Stimulated activated CD4-positive, alpha-beta T cell treated with anti-CD3 and anti-CD28 coated beads, Interleukin-2, amount 100 ng/mL, for 48 hours (primary cell): ENCODE results near the gene C16orf96.
A peak's percentile ranks its signal among the peaks of the same experiment; 100 is the strongest.

Experiments
- DNase-seq, 2 donors: peaks; one replicate each; pipeline ENCODE4 v3.0.0-alpha.2; 2020

C16orf96 gene

DNA sequence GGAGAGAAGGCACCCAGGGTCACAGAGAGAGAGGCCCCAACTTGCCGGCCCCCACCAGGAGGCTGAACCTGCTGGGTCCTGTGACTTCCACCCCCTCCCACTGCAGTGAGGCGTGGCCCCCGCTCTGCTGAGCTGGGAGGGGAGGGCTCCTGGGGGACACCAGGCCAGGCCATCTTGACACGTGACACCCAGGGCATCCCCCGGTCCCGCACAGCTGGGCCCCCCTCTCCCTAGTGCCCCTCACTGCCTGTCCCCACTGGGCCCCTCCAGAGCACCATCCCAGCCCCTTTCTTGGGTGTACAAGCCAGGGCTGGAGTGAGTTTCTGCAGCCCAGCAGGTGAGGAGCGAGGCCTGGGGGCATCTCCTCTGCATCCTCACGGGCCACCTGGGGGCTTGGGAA is 46.2 kb downstream of the C16orf96 start:
- no peak for DNase-seq

DNA sequence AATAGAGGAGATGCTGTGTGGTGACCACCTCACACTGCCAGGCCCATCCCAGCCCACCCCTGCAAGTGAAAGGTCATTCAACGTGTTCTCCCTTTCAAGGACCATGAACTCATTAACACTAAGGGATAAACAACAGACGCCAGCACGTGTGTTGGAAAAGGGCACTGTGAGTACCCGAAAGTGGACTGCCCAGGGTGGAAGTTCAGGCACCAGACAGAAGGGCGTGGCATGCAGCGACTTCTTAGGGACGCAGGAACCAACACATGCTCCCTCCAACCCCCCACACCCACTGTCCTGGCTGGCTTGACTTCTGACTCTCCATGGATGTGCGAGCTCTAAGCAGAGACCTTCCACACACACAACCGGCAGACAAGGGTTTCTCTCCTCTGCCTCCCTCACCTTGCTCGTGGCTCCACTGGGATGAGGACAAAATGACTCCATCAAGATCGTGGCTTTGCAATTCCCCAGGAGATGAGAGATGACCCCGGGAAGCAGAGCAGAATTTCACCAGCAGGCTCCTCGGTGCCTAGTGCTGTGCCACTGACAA is 47.6 kb downstream of the C16orf96 start:
- no peak for DNase-seq

GRCh38 chr16:4604401-4604800 is 48.3 kb downstream of the C16orf96 start:
- no peak for DNase-seq

DNA sequence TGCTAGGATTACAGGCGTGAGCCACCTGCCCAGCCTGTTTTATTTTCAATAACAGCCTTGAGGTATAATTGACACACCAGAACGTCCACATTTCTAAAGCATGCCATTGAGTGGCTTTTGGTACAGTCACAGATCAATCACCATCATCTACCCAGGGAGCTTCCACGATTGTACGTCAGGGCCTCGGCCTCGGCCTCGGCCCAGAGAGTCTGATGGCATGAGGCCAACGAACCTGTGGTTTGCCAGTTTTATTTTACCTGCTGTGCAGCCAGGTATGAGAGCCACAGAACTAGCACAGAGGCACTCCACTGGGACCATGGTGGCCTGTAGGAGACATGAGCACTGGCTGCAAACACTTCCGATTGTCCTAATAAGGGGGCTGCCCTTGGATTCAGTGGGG is 50.2 kb downstream of the C16orf96 start:
- DNase-seq = no peak

DNA sequence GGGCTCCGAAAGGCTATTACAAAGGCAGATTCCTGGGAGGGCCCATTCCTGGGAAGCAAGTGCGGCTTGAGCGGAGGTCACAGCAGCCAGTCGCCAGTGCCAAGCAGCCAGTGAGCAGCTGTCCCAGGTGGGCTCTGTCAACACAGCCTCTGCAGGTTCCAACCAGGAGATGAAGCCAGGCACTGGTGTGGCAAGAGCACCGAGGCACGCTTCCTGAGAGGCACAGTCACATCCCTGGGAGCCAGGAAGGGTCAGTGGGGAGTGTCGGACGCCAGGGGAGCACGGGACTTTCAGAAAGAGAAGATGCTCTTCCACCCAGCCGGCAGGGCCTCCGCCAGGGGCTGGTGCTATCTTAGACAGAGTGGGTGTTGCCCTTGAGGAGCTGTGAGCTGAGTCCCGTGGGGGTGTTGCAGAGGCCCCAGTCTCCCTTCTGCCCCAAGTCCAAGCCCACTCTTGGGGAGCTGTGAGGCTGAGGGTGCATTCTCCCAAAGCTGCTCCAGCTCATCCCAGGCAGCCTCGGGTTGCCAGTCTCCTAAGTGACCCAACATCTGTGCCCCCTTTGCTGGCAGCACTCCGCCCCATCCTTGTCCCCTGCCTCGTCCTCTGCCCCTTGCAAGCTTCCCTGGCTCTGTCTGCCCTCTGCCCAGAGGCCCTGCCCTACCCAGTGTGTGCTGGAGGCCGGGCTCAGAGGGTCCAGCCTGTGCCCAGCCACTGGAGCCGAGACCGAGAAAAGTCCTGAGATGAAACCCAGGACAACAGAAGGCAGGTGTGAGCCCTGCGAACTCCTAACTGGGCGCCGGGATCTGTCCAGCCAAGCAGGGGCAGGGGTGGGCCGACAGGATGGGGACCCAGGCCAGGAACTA is 51.9 kb downstream of the C16orf96 start:
- DNase-seq = no peak

DNA sequence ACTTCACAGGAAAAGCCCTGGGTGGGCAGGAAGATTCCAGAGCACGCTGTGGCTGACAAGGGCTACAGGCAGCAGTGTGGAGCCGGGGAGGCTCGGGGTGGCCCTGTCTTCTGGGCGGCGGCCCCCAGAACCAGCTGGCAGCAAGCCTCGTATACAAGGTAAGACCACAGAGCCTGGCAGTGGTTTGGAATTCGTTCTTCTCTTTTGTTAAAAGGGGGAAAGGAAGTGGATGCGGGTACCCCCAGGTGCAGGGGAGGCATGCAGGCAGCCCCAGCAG is 52.5 kb downstream of the C16orf96 start:
- DNase-seq = no peak

- no peak for DNase-seq
These were observed 53.3 kb downstream of the C16orf96 start for GRCh38 chr16:4609200-4610010.

DNA sequence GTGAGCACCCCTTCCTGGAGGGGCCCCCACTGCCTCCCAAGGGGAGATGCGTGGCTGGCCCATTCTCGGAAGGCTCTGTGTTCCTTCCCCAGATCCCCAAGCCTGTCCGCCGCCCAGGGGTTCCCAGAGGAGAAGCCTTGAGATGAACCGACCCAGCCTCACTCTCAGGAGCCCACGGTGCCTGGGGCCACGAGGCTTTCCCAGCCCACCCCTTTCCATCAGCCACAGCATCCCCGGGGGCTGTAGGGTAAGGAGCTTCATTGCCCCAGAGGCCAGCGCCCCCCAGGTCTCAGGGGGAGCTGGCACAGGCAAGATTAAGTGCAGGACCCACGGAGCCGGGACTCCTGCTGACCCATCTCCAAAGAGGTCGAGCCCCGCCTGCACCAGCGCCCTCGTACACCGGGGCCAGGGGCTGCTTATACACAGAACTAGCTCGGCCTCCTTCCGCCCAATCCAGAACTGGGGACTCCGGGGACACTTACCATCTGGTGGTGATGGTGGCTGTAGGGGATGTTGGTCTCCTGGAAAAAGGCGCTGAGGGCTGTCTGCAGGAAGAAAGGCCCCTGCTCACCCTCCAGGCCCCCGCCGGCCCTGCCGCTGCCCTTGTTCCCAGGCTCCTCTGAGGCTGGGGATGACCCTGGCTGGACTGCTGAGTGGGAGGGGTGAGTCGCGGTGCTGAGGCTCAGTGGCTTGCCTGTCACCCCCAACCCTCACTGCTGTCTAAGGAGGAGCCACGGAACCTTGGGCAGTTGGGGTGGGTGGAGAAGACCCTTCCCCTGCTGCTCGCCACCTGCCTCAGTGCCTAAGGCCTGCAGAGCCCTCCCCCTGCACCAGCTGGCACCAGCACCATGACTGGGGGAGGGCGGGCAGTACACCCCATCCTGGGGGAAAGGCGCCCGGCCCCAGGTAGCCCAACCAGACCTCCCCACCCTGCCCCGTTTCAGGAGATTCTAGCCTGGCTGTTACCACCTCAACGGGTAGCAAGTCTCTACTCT is 54.2 kb downstream of the C16orf96 start:
- no peak for DNase-seq

DNA sequence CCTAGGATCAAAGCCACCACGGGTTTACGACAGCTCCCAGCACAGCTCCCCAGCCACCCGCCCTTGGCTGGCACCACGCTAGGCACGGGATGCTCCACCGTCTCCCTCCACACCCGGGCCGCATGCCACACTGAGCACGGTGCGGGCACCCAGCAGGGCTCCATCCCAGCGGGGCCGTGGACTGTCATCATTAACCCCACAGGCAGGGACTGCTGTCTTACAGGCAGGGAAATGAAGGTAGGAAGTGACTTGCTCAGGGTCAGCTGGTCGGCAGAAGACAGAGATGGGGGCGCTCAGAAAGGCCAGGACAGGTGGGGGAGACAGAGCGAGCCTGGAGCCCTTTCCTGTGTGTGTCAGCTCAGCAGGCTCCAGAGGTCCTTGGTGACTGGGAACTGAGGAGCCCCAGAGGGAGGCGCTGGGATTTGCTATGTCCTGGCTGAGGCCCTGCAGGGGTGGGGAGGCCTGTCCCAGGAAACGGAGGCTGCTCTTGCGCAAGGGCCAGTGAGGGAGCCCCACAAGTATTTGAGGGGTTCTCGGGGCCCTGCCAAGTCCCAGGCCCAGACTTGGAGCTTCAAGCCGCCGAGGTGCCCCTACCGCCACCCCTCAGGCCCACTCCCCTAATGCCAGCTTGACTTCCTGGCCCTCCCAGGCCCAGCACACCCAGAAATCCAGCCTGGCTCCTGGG is 55.3 kb downstream of the C16orf96 start:
- DNase-seq = no peak

DNA sequence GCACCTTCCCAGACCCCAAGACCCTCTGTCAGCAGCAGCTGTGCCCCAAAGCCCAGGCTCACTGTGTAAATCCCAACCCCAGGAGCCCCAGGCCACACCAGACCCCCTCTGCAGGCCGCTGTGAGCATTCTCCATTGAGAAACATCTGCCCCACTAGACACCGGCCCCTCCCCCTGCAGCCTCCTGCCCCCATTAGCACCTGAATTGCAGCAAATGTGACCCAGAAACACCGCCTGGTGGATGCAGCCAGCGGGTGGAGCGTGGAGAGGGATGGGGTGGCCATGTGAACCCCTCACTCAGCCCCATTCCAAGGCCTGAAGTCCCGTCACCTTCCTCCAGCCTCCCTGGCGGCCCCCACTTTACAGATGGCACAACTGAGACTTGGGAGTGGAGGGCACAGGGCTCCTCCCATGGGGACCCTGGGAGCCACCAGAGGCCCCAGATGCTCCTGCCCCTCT is 56.4 kb downstream of the C16orf96 start:
- DNase-seq = no peak

- DNase-seq = no peak
These were observed 57.0 kb downstream of the C16orf96 start for GRCh38 chr16:4612977-4613635.

DNA sequence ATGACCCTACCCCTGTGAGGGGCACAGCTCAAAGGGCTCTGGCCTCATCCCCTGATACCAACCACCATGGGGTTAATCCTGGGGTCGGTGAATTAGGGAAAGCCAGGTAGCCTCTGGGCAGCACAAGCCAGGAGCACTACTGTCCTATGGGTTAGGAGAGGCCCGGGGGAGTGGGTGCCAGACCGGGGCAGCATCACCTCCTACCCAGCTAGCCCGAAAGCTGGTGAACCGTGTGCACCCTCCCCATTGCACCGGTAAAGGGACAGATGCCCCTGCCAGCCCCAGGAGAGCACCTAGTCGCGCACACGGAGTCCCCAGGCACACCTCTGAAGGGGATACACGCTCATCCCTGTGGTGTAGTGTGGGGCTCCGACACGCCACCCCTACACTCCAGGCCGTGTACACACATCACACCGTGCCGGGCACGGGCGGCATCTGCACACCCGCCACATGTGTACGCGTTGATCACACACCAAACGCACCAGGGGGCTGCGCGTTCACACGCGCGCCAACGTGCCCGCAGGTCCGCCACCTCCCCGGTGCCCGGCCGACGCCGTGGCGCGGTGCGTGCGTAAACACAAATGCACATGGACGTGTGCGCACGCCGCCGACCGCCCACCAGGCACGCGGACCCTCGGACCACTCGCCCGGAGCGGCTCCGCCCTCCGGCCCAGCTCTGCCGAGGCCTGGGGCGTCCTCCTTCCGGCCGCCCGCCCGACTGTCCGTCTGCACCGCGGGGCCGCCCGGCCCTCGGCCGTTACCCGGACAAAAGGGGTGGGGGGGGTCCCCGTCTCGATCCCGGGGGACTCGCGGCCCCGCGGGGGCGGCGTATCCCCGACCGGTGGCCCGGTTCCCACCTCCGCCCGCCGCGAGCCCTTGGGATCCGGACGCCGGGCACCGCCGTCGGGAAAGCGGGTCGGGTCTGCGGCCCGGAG is 57.8 kb downstream of the C16orf96 start:
- DNase-seq = peak; percentile 17 to 45

DNA sequence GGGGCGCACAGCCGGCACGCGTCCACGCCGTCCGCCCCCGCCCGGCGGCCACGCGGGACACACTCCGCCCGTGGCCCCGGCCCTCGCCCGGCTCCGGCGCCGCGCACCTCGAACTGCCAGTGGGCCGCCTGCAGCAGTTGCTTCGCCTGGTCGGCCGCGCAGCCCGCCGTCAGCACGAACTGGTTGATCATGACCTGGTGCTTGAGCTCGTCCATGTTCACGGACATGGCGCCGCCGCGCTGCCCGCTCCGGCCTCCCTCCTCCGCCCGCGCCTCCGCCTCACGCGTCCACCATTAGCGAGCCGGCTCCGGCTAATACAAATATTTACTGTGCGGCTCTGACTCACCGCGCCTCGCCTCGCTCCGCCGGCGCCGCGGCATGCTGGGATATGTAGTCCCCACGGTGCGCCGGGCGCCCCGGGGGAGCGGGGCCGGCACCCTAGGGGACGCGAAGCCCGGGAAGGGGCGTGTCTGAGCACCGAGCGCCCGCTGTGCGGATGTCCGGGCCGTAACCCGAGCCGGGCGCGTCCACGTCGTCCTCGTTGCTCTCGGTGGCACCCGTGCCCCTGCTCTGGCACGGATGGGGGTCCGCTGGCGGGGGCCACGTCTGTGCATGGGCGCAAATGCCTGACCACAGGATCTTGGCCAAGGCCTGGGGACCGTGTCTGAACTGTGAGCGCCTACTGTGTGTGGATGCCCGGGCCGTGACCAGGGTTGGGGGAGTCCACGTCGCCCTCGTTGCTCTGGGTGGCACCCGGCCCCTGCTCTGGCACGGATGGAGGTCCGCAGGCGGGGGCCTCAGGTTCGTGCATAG is 58.6 kb downstream of the C16orf96 start, which contains the start of gene UBALD1:
UBALD1 (minus strand) TSS at position 318 of the 813 bp plus-strand sequence; CDS start at position 227, 91 bp downstream.
- peak; percentile 70 to 76 for DNase-seq

DNA sequence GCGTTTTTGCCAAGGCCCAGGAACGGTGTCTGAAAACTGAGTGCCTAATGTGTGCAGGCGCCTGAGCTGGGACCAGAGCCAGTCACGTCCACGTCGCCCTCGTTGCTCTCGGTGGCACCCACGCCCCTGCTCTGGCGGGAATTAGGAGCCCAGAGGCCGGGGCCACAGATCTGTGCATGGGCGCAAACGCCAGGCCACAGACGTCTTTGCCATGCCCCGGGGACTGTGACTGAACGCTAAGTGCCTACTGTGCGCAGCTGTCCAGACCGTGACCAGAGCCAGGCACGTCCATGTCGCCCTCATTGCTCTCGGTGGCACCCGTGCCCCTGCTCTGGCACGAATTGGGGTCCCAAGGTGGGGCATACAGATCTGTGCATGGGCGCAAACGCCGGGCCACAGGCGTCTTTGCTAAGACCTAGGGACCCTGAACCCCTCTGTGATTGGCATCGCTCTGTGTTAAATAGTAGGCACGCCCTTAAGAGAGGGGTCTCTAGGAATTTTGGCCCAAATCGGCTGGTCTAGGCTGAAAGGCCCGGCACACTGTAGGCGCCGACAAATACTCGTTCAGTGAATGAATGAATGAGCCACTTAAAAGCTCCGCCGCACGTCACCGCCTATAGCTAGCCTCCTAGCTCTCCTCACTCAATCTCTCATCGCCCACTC is 59.4 kb downstream of the C16orf96 start:
- DNase-seq = no peak

- peak; percentile 98 to 99 for DNase-seq
These were observed 60.1 kb downstream of the C16orf96 start for GRCh38 chr16:4616047-4616811.

DNA sequence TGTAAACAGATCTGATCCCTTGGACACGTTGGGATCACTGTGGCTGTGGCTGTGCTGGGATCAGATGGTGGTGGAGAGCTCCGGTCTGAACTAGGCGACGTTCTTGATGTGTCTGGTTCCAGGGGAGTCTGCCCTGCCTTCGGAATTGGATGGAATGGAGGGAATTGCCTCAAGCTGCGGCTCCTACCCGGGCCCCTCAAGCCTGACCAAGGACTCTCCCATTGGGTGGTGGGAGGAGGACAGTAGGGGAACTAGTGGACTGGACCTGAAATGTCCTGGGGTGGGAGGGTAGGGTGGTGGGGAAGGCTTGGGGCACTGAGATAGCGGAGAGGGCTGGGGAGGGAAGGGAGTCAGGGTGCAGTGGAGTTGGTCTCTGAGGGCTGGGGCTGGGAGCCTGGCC is 61.7 kb downstream of the C16orf96 start:
- no peak for DNase-seq

DNA sequence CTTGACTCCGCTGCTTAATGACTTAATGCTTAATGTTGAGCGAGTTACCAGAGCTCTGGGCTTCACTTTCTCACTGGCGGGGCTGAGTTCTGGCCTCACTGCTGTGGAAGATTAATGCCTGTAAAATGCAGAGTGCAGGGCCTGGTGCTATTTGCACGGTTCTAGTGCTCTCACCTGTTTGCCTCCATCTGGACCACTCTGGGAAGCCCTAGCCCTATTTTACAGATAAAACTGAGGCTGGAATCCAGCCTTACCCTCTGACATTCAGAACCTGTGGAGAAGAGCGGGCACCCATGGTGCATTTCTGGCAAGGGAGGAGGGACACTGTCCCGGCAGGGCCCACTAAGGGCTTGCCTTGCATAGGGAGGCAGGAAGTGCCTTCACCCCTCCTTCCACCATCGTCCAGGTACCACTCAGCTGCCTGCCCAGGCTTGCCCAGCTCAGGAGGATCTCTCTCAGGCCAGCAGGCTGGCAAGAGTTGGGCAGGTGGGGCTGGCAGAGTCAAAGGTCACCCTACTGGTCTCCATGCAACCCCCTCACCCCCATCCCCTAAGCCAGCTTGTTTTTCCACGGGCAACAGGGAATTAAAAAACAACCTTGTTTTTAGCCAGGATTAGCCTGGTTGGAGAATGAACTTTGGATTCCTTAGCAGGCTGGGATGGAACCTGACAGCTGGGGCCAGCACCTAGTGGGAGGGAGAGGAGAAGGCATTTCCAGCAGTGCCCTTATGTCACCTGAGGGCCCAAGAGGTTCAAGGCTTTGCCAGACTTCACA is 62.7 kb downstream of the C16orf96 start:
- DNase-seq = no peak
